Gastrocnemius medialis (tissue), 4 donors: ENCODE measurements around the gene CIITA.

ENCODE experiments used
- POLR2A ChIP-seq, 2 donors: fragments of 450-650 bp; IDR thresholded peaks; one replicate each; pipeline ENCODE4 v1.6.1; 2017; ENCODE audit warnings: antibody characterized with exemption in 2 of 2, mild to moderate bottlenecking in 2 of 2, moderate library complexity in 2 of 2
- TF ChIP-seq, protein P1 (sequence below), 5 experiments: fragments of 450-650 bp in 3 of 5; fragments of 200-600 bp in 2 of 5; sonication (generic) in 2 of 5; IDR thresholded peaks in 4 of 5; conservative IDR thresholded peaks in 1 of 5; 1 replicate in 4 of 5; 2 replicates in 1 of 5; pipeline ENCODE4 v1.5.1; 2016 to 2019; ENCODE audit warnings: antibody characterized with exemption in 5 of 5, mild to moderate bottlenecking in 3 of 5, moderate library complexity in 3 of 5

DNA sequence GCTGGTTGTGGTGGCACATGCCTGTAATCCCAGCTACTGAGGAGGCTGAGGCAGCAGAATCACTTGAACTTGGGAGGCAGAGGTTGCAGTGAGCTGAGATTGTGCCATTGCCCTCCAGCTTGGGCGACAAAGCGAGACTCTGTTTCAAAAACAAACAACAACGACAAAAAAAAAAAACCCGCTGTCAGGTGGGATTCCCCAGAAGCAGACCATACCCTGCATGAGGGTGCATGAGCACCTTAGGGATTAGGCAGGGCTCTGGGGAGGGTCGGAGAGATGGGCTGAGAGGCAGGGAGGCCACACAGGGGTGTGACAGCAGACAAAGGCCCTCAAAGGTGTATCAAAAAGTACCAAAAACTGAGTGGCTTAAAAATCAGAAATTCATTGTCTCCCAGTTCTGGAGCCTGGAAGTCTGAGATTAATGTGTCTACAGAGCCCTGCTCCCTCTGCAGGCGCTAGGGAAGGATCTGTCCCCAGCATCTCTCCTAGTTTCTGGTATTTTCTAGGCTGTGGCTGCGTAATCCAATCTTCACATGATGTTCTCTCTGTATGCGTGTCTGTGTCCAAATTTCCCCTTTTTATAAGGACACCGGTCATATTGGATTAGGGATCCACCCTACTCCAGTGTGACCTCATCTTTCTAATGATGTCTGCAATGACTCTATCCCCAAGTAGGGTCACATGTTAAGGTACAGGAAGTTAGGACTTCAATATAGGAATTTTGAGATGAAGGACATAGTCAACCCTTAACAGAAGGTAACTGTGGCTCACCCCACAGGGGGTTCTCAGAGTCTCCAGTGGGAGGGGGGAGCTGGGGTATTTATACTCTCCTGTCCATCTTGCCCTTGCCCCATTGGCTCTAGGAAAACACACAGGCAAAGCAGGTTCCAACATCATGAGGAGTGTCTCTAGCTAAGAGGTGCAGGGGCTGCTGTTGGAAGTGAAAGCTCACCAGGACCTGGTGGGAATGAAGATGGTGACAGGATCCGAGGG, 44.8 kb upstream of the CIITA start:
- TF ChIP-seq, protein P1, sequence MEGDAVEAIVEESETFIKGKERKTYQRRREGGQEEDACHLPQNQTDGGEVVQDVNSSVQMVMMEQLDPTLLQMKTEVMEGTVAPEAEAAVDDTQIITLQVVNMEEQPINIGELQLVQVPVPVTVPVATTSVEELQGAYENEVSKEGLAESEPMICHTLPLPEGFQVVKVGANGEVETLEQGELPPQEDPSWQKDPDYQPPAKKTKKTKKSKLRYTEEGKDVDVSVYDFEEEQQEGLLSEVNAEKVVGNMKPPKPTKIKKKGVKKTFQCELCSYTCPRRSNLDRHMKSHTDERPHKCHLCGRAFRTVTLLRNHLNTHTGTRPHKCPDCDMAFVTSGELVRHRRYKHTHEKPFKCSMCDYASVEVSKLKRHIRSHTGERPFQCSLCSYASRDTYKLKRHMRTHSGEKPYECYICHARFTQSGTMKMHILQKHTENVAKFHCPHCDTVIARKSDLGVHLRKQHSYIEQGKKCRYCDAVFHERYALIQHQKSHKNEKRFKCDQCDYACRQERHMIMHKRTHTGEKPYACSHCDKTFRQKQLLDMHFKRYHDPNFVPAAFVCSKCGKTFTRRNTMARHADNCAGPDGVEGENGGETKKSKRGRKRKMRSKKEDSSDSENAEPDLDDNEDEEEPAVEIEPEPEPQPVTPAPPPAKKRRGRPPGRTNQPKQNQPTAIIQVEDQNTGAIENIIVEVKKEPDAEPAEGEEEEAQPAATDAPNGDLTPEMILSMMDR (IDR thresholded peaks at IDR 0.05 in 4 of 5, conservative IDR thresholded peaks at IDR 0.05 in 1 of 5): no peak
- TF ChIP-seq POLR2A (IDR thresholded peaks at IDR 0.05): no peak
